ENCODE measurements around the gene KANSL2.

DNA sequence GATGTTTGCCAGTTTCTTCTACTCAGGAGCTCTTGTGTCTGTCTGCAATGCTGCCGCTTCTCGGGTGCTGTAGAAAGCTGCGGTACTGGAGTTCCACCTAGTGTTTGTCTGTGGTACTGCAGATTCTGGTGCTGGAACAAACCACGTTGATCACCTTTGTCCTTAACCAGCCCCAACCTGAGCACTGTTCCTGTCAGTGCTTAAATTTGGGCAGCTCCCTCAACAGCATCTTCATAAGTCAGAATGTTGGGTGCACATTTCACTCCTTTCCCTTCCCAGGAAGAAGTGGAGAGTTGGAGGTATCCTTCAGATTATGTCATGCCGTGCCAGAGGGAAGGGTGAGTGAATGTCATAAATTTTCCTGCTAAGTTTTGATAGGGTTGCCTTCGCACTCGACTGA is 63.5 kb downstream of the KANSL2 start:
- TF ChIP-seq CTCF (IDR thresholded peaks at IDR 0.05) (peak; percentile 97), EZH2 (IDR thresholded peaks at IDR 0.05; ENCODE audit: borderline replicate concordance, insufficient read depth, low read depth, low read length, poor library complexity, severe bottlenecking) (no peak)
